ENCODE measurements around the gene ARMH2. TPM values are rescaled to one million over a fixed set of nuclear protein-coding genes. Genes with fewer than 3 reads are reported as not detected.

ARMH2 gene
- total and polyA plus RNA-seq, 8 donors = not detected

DNA sequence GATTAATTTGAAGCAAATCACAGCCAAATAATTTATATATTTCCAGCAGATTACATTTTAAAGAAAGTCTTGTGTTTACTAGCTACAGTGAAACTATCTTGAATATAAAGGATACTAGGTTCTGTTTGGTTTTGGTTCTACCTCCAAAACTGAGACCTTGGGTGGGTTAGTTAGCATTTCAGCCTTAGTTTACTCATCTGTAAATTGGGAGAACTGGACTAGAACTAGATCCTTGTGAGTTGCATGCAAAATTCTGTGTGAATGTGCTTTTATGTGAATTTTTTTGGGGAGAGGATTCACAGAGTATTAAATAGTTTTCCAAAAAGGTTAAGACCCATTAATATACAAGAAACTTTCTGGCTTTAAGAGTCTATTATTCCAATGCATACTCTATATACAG is 19.8 kb downstream of the ARMH2 start:
- no peak for ATAC-seq
- no peaks in the 10 kb centered on the region for H3K27me3 ChIP-seq
- no peak for FAIRE-seq
- no peak for TF ChIP-seq CTCF (IDR thresholded peaks at IDR 0.05)
- H3K27ac ChIP-seq = peak overlapping the region; percentile 23 to 98 (median 69)
- H3K9me3 ChIP-seq = no peaks in the 10 kb centered on the region
- peak overlapping the region in 3 of 4 donors; percentile 65 to 95 (median 79) for H3K4me3 ChIP-seq
- H3K4me1 ChIP-seq = peaks cover 7 to 23% (median 23%) of the 10 kb centered on the region in 3 donors
- intact Hi-C loops (cut with DNase I) = loop anchor here in 1 of 3 donors (10.0 kb wide), 1 partner anchor 64 kb away; the partner anchor contains the start of gene C6orf62
- DNase-seq = no peak
- H3K36me3 ChIP-seq = peaks cover 0 to 11% (median 7%) of the 10 kb centered on the region in 3 donors

- 6 to 18% methylated on average over 1 of the region's 1 CpG for WGBS, 2 donors
- Histone ChIP-seq H3K9me3 (no peaks in the 10 kb centered on the region), H3K27me3 (no peaks in the 10 kb centered on the region), H3K4me1 (peaks cover 7 to 23% (median 15%) of the 10 kb centered on the region in 3 donors), H3K27ac (peak overlapping the region; percentile 23 to 98 (median 69)), H3K4me3 (peak overlapping the region; percentile 0 to 95 (median 72)), H3K36me3 (peaks cover 0 to 7% (median 6%) of the 10 kb centered on the region in 3 donors)
- FAIRE-seq = no peak
- TF ChIP-seq CTCF (IDR thresholded peaks at IDR 0.05) = no peak
- no peak for DNase-seq
- ATAC-seq = no peak
- intact Hi-C loops (cut with DNase I) = loop anchor here in 1 of 3 donors (10.0 kb wide), 1 partner anchor 63 kb away; the partner anchor contains the start of gene C6orf62
These were observed 20.6 kb downstream of the ARMH2 start for GRCh38 chr6:24778121-24778520.

- Histone ChIP-seq H3K27ac (peak overlapping the region; percentile 23 to 98 (median 94)), H3K9me3 (no peaks in the 10 kb centered on the region), H3K36me3 (peaks cover 0 to 7% (median 0%) of the 10 kb centered on the region in 3 donors), H3K4me1 (peaks cover 6 to 18% (median 9%) of the 10 kb centered on the region in 3 donors), H3K4me3 (peak overlapping the region; percentile 1 to 95 (median 72)), H3K27me3 (no peaks in the 10 kb centered on the region)
- DNase-seq (no peak), ATAC-seq (no peak), FAIRE-seq (no peak)
- intact Hi-C loops (cut with DNase I) = loop anchor here in 1 of 3 donors (10.0 kb wide), 1 partner anchor 62 kb away; the partner anchor contains the start of gene C6orf62
- TF ChIP-seq CTCF (IDR thresholded peaks at IDR 0.05) = no peak
- WGBS, 2 donors = 21 to 29% methylated on average over 1 of the region's 1 CpG
These were observed 21.5 kb downstream of the ARMH2 start for GRCh38 chr6:24777227-24777626.

DNA sequence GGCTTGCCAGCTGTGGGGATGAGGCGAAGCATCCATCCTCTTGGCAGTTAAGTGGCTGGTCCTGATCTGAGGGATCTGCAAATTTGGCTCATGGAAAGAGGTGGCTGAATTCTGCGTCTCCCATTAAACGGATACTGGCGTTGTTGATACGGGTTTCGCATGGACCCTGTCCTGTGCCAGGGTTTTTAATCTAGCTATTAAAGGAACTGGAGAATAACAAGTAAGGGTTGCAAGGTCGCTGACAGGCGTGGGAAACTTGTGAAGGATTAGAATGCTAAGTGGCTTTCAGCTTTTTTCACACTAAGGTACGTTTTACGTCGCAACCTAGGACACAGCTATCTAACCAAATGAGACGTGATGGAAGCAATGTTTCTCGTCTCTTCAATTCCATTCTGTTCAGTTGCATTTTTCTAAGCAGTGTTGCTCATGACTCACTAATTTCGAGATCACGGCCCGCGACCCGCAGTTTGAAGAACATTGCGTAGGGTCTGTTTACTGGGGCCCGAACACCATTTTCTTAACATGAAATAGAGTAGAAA is 23.1 kb downstream of the ARMH2 start:
- no peak for DNase-seq
- no peak for TF ChIP-seq CTCF (IDR thresholded peaks at IDR 0.05)
- ATAC-seq = peak; percentile 6 to 8 (median 8)
- intact Hi-C loops (cut with DNase I) = loop anchor here in 1 of 3 donors (10.0 kb wide), 1 partner anchor 61 kb away; the partner anchor contains the start of gene C6orf62
- Histone ChIP-seq H3K27ac (peak overlapping the region; percentile 93 to 98 (median 94)), H3K9me3 (no peaks in the 10 kb centered on the region), H3K27me3 (no peaks in the 10 kb centered on the region), H3K4me1 (peaks cover 0 to 2% (median 0%) of the 10 kb centered on the region in 3 donors), H3K36me3 (no peaks in the 10 kb centered on the region), H3K4me3 (peak overlapping the region; percentile 65 to 97 (median 87))
- WGBS, 2 donors = 1 to 3% methylated on average over 20 of the region's 20 CpGs
- no peak for FAIRE-seq
